Measurements from ENCODE around the gene NAALADL2.

Gene NAALADL2

DNA sequence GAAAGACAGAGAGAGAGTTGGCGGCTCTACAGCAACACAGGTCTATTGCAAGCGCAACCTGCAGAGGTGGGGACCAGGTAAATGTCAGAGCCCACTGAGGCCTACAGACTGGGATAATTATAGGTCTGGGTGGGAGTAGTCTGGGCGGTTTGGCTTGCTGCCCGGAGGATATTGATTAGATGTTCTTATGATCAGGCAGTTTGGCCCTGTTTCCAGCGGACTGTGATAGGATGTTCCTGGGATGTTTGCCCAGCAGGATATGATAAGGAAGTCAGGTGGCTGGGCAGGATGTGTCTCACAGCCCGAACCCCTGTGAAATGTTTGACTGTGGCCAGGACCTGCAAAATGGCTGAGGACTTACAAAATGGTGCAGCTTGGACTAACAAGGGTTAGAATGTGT is 364.9 kb downstream of the NAALADL2 start:
- Histone ChIP-seq H3K27ac (ENCODE audit: low read length) (no peak overlapping the region), H3K9me3 (ENCODE audit: control insufficient read depth, insufficient read depth, low read length) (no peaks in the 10 kb centered on the region)

DNA sequence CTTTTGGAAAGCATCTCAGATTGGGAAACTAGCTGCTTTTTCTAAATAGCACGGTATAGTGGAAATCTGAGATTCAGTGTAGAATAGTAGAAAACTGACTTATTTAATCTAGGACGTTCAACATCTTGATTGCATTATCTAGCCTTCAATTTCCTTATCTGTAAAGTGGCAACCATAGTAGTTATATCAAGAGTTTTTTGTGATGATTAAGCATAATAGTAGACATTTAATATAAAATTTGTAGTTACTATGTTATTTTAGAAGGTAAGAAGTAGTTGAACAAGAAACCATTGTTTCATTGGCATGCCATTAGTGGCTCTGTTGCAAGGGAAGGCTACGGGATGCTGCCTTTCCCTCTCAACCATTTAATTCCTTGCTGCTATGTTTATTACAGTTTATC is 367.3 kb downstream of the NAALADL2 start:
- Histone ChIP-seq H3K36me3 (ENCODE audit: control insufficient read depth, insufficient read depth, low read length) (no peaks in the 10 kb centered on the region), H3K27me3 (ENCODE audit: control insufficient read depth, insufficient read depth, low read length) (no peaks in the 10 kb centered on the region), H3K9me3 (ENCODE audit: control insufficient read depth, insufficient read depth, low read length) (no peaks in the 10 kb centered on the region), H3K4me3 (ENCODE audit: low read length) (no peak overlapping the region), H3K27ac (ENCODE audit: low read length) (no peak overlapping the region), H3K4me1 (ENCODE audit: control insufficient read depth, insufficient read depth, low read length) (no peaks in the 10 kb centered on the region)
- DNase-seq (ENCODE audit: low read depth, low spot score), result no peak
- WGBS (ENCODE audit: insufficient coverage, insufficient read length), result no CpG with 5 or more reads among the region's 3 CpGs

More for the DNA sequence above, 364.9 kb downstream of the NAALADL2 start:
- WGBS (ENCODE audit: insufficient coverage, insufficient read length), result no CpG with 5 or more reads among the region's 6 CpGs
- H3K4me3 ChIP-seq (ENCODE audit: low read length), result no peak overlapping the region
- H3K27me3 ChIP-seq (ENCODE audit: control insufficient read depth, insufficient read depth, low read length), result no peaks in the 10 kb centered on the region
- H3K36me3 ChIP-seq (ENCODE audit: control insufficient read depth, insufficient read depth, low read length), result no peaks in the 10 kb centered on the region
- DNase-seq (ENCODE audit: low read depth, low spot score), result no peak
- no peaks in the 10 kb centered on the region for H3K4me1 ChIP-seq (ENCODE audit: control insufficient read depth, insufficient read depth, low read length)

DNA sequence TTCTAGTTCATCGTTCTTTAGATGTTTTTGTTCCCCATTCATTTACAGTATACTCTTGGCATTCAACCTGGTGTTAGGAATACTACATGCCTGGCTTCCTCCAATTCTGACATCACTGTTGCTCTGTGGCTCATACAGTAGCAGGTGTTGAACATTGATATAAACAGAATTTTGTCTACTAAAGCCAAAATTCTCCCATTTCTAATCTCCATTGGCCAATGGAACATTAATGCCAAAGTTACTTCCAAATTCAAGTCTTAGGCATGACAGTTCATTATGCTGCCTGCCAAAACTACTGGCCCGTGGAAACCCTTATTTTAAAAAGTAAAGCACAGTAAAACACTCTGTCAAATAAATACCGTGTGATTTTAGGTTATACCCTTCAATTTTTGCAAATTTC is 368.0 kb downstream of the NAALADL2 start:
- Histone ChIP-seq H3K36me3 (ENCODE audit: control insufficient read depth, insufficient read depth, low read length) (no peaks in the 10 kb centered on the region), H3K4me3 (ENCODE audit: low read length) (no peak overlapping the region), H3K27ac (ENCODE audit: low read length) (no peak overlapping the region), H3K27me3 (ENCODE audit: control insufficient read depth, insufficient read depth, low read length) (no peaks in the 10 kb centered on the region), H3K9me3 (ENCODE audit: control insufficient read depth, insufficient read depth, low read length) (no peaks in the 10 kb centered on the region), H3K4me1 (ENCODE audit: control insufficient read depth, insufficient read depth, low read length) (no peaks in the 10 kb centered on the region)
- no peak for DNase-seq (ENCODE audit: low read depth, low spot score)
- WGBS (ENCODE audit: insufficient coverage, insufficient read length), result no CpG with 5 or more reads among the region's 3 CpGs

DNA sequence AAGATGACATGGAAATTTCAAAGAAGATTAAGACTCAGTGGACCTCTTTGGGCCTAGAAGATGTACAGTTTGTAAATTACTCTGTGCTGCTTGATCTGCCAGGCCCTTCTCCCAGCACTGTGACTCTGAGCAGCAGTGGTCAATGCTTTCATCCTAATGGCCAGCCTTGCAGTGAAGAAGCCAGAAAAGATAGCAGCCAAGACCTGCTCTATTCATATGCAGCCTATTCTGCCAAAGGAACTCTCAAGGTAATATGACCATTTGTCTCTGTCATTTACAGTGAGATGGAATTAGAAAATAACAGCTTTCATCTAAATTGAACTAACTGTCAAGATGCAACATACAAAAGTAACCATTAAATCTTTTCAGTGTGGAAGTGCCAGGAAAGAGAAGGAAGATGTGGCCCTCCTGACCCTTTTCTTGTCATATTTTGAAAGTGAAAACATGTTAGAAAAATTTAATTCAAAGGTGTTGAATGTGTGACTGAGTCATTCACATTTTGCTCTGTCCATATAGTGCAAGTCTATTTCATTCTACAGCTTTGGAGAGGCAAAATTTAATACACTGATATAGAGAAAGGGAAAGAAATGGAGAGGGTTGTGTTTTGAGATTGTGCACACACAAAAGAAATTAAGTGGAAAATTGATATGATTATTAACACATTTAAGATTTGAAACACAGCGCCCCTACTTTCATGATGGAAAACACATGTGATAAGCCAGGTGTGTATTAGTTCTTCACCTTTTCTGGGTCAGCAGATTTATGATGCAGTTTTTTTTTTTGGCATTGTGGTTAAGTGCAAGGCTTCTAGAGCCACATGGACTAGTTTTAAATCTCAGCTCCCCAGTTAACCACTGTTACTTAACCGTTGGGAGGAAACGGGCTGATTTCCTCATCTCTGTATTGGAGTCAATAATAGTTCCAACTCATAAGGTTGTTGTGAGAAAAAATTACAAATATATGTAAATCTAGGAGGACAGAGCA is 375.1 kb downstream of the NAALADL2 start:
- H3K36me3 ChIP-seq (ENCODE audit: control insufficient read depth, insufficient read depth, low read length), result no peaks in the 10 kb centered on the region
- DNase-seq (ENCODE audit: low read depth, low spot score), result no peak
- H3K4me1 ChIP-seq (ENCODE audit: control insufficient read depth, insufficient read depth, low read length), result no peaks in the 10 kb centered on the region
- H3K4me3 ChIP-seq (ENCODE audit: low read length), result no peak overlapping the region
- H3K27me3 ChIP-seq (ENCODE audit: control insufficient read depth, insufficient read depth, low read length), result no peaks in the 10 kb centered on the region
- no peaks in the 10 kb centered on the region for H3K9me3 ChIP-seq (ENCODE audit: control insufficient read depth, insufficient read depth, low read length)
- WGBS (ENCODE audit: insufficient coverage, insufficient read length), result no CpG with 5 or more reads among the region's 3 CpGs
- no peak overlapping the region for H3K27ac ChIP-seq (ENCODE audit: low read length)

DNA sequence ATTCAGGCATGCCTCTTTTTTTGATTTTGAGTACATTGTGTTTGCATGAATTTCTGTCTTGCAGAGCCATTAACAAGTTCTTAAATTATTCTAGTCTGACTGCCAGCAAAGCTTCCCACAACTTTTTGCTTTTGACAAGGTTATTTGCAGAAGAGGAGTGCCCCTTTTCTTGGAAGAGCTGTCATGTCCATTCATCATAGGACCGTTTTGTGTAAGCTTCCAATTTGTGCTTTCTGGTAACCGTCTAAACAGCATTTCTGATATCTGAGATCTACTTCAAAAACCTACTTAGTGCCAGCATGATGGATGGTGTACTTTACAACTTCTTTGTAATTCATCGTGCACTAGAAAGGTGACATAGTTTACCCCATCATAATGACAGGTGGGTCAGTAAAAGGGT is 379.7 kb downstream of the NAALADL2 start:
- no peak overlapping the region for H3K27ac ChIP-seq (ENCODE audit: low read length)

DNA sequence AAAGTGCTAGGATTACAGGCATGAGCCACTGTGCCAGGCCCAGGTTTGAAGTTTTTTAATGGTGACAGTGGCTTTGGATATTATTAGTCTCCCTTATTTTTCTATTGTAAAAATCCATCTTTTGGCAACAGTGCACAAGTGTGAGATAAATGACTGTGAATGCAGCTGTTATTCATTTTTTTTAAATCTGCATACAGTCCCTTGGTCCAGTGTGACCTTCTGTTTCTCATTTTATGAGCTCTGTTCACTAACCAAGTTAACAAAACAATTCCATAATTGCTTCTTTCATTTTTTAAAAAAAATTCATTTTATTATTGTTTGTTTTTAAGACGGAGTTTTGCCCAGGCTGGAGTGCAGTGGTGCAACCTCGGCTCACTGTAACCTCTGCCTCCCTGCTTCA is 381.8 kb downstream of the NAALADL2 start:
- no CpG with 5 or more reads among the region's 2 CpGs for WGBS (ENCODE audit: insufficient coverage, insufficient read length)

More for the DNA sequence above, 379.7 kb downstream of the NAALADL2 start:
- DNase-seq (ENCODE audit: low read depth, low spot score), result no peak
- Histone ChIP-seq H3K9me3 (ENCODE audit: control insufficient read depth, insufficient read depth, low read length) (no peaks in the 10 kb centered on the region), H3K27me3 (ENCODE audit: control insufficient read depth, insufficient read depth, low read length) (no peaks in the 10 kb centered on the region), H3K4me3 (ENCODE audit: low read length) (no peak overlapping the region), H3K36me3 (ENCODE audit: control insufficient read depth, insufficient read depth, low read length) (no peaks in the 10 kb centered on the region), H3K4me1 (ENCODE audit: control insufficient read depth, insufficient read depth, low read length) (no peaks in the 10 kb centered on the region)
- WGBS (ENCODE audit: insufficient coverage, insufficient read length), result no CpG with 5 or more reads among the region's 3 CpGs

DNA sequence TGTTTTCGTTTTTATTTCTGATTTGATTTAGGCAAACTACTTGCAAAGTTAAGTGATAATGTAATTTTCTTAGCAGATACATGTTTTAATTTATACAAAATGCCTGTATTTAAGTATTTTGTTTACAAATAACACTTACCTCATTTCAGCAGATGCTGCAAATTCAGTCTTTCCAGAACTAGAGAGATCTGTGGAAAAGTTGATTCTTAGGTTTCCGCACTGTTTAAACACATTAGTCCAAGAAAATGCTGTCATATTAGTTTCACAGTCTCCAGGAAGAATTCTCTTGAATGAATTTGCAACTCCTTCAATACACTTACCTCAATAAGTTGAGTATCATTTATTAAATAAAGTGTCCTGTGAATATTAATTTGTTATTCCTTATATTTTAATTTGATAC is 383.1 kb downstream of the NAALADL2 start:
- no peak overlapping the region for H3K27ac ChIP-seq (ENCODE audit: low read length)
- H3K36me3 ChIP-seq (ENCODE audit: control insufficient read depth, insufficient read depth, low read length), result no peaks in the 10 kb centered on the region
- H3K4me3 ChIP-seq (ENCODE audit: low read length), result no peak overlapping the region
- H3K4me1 ChIP-seq (ENCODE audit: control insufficient read depth, insufficient read depth, low read length), result no peaks in the 10 kb centered on the region
- no peaks in the 10 kb centered on the region for H3K9me3 ChIP-seq (ENCODE audit: control insufficient read depth, insufficient read depth, low read length)
- no CpG with 5 or more reads among the region's 2 CpGs for WGBS (ENCODE audit: insufficient coverage, insufficient read length)
- H3K27me3 ChIP-seq (ENCODE audit: control insufficient read depth, insufficient read depth, low read length), result no peaks in the 10 kb centered on the region
- DNase-seq (ENCODE audit: low read depth, low spot score), result no peak

More for the DNA sequence above, 381.8 kb downstream of the NAALADL2 start:
- no peak for DNase-seq (ENCODE audit: low read depth, low spot score)
- Histone ChIP-seq H3K9me3 (ENCODE audit: control insufficient read depth, insufficient read depth, low read length) (no peaks in the 10 kb centered on the region), H3K27ac (ENCODE audit: low read length) (no peak overlapping the region), H3K27me3 (ENCODE audit: control insufficient read depth, insufficient read depth, low read length) (no peaks in the 10 kb centered on the region), H3K4me3 (ENCODE audit: low read length) (no peak overlapping the region), H3K36me3 (ENCODE audit: control insufficient read depth, insufficient read depth, low read length) (no peaks in the 10 kb centered on the region), H3K4me1 (ENCODE audit: control insufficient read depth, insufficient read depth, low read length) (no peaks in the 10 kb centered on the region)

DNA sequence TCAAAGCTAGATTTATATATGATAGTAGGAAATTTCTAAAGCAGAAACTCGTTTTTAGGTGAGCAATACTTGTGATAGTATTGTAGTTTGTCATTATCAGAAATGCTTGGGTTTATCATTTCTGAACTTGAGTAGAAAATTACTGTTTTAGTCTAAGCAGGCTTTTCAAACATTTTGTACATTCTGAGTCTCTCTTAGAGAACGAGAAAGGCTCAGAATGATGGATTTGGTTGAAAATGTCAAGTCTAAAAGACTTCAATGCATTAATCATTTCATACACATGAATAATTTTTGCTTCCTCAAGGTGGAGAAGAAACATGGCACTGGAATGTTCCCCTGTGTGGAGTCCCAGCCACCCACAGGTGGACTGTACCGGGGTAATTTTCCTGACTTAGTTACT is 387.1 kb downstream of the NAALADL2 start:
- no CpG with 5 or more reads among the region's 3 CpGs for WGBS (ENCODE audit: insufficient coverage, insufficient read length)
- Histone ChIP-seq H3K36me3 (ENCODE audit: control insufficient read depth, insufficient read depth, low read length) (no peaks in the 10 kb centered on the region), H3K9me3 (ENCODE audit: control insufficient read depth, insufficient read depth, low read length) (no peaks in the 10 kb centered on the region), H3K4me1 (ENCODE audit: control insufficient read depth, insufficient read depth, low read length) (no peaks in the 10 kb centered on the region), H3K27ac (ENCODE audit: low read length) (no peak overlapping the region), H3K4me3 (ENCODE audit: low read length) (no peak overlapping the region), H3K27me3 (ENCODE audit: control insufficient read depth, insufficient read depth, low read length) (no peaks in the 10 kb centered on the region)
- DNase-seq (ENCODE audit: low read depth, low spot score), result no peak

DNA sequence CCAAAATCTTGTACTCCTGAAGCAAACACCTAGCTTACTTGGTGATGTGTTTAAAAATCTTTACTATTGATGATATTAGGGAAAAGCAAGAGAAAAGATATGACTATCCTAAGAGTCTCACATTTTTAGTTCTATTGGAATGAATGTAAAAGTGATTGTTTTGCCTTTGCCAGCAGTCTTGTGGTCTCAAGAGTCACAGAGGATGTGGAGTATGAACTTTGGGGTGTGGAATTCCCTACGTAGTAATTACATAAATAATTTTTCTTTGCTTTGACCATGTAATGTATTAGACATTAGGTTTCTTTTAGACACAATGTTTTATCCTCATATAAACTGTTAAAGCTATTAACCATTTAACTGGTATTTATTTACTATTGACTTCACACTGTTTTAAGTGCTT is 387.6 kb downstream of the NAALADL2 start:
- no peak for DNase-seq (ENCODE audit: low read depth, low spot score)

DNA sequence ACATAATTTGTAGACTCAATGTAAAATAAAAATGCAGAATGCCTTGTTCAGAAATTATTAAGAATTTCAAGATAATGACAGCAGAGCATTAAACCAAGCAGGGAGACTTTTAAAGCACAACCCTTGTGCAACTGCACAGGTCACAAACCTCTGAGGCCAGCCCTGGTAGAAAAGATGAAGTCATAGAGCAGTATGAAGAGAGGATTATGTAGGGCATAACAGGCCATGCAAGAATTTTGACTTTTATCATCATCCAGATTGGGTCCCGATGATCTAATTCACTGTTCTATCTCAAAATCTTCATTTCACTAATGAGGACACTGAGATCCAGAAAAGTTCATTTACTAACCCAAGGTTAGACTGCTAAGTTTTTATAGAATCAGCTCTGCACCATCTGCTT is 388.5 kb downstream of the NAALADL2 start:
- no peaks in the 10 kb centered on the region for H3K27me3 ChIP-seq (ENCODE audit: control insufficient read depth, insufficient read depth, low read length)
- H3K27ac ChIP-seq (ENCODE audit: low read length), result no peak overlapping the region
- H3K9me3 ChIP-seq (ENCODE audit: control insufficient read depth, insufficient read depth, low read length), result no peaks in the 10 kb centered on the region
- H3K36me3 ChIP-seq (ENCODE audit: control insufficient read depth, insufficient read depth, low read length), result no peaks in the 10 kb centered on the region
- DNase-seq (ENCODE audit: low read depth, low spot score), result no peak
- H3K4me3 ChIP-seq (ENCODE audit: low read length), result no peak overlapping the region
- no CpG with 5 or more reads among the region's 1 CpG for WGBS (ENCODE audit: insufficient coverage, insufficient read length)
- H3K4me1 ChIP-seq (ENCODE audit: control insufficient read depth, insufficient read depth, low read length), result no peaks in the 10 kb centered on the region

More for the DNA sequence above, 387.6 kb downstream of the NAALADL2 start:
- H3K27ac ChIP-seq (ENCODE audit: low read length), result no peak overlapping the region
- no CpG with 5 or more reads among the region's 1 CpG for WGBS (ENCODE audit: insufficient coverage, insufficient read length)
- no peaks in the 10 kb centered on the region for H3K9me3 ChIP-seq (ENCODE audit: control insufficient read depth, insufficient read depth, low read length)
- H3K36me3 ChIP-seq (ENCODE audit: control insufficient read depth, insufficient read depth, low read length), result no peaks in the 10 kb centered on the region
- no peak overlapping the region for H3K4me3 ChIP-seq (ENCODE audit: low read length)
- H3K4me1 ChIP-seq (ENCODE audit: control insufficient read depth, insufficient read depth, low read length), result no peaks in the 10 kb centered on the region
- H3K27me3 ChIP-seq (ENCODE audit: control insufficient read depth, insufficient read depth, low read length), result no peaks in the 10 kb centered on the region

DNA sequence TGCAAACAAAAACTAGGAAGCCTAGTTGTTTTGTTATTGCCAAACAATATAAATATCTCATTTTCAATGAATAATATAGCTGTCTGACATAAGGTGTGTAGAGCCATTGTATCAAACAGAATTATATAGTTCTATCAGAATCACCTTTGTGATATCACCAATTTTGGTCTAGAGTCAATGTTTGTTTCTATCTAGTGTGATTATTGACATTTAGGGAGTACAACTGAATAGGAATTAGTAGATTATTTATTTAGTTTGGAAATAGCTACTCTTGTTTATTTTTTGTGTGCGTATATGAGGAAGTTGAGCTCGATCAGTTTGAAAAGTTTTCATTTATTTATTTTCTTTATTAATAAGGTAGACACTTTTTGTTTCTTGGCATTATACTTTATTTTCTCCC is 389.7 kb downstream of the NAALADL2 start:
- no peak overlapping the region for H3K27ac ChIP-seq (ENCODE audit: low read length)
- WGBS (ENCODE audit: insufficient coverage, insufficient read length), result 100% methylated on average over 2 of the region's 2 CpGs

More for the DNA sequence above, 389.7 kb downstream of the NAALADL2 start:
- Histone ChIP-seq H3K4me3 (ENCODE audit: low read length) (no peak overlapping the region), H3K36me3 (ENCODE audit: control insufficient read depth, insufficient read depth, low read length) (no peaks in the 10 kb centered on the region), H3K4me1 (ENCODE audit: control insufficient read depth, insufficient read depth, low read length) (no peaks in the 10 kb centered on the region), H3K27me3 (ENCODE audit: control insufficient read depth, insufficient read depth, low read length) (no peaks in the 10 kb centered on the region), H3K9me3 (ENCODE audit: control insufficient read depth, insufficient read depth, low read length) (no peaks in the 10 kb centered on the region)
- no peak for DNase-seq (ENCODE audit: low read depth, low spot score)

Data from iPS DF 6.9 (cell line).